ENCODE results near the gene CHAMP1. TPM values are rescaled to one million over a fixed set of nuclear protein-coding genes. Genes with fewer than 3 reads are reported as not detected.

Gene CHAMP1
- total RNA-seq, 2 experiments from 2014 or later, result 11.0 to 12.2 TPM

GRCh38 chr13:114268344-114269280 lies 45.7 kb upstream of the CHAMP1 start:
- Histone ChIP-seq H3K4me3 (ENCODE audit: low read length) (peak overlapping the region; percentile 47), H3K27ac (ENCODE audit: low read depth in 1 of 2, low read length in 2 of 2) (peak overlapping the region in 1 of 2 donors; percentile 29), H3K4me1 (ENCODE audit: insufficient read depth, low read length) (peaks cover 33% of the 10 kb centered on the region), H3K27me3 (ENCODE audit: control insufficient read depth in 1 of 2, insufficient read depth in 2 of 2, low read length in 2 of 2) (no peaks in the 10 kb centered on the region), H3K9me3 (ENCODE audit: control insufficient read depth in 1 of 2, insufficient read depth in 1 of 2, low read length in 2 of 2) (no peaks in the 10 kb centered on the region), H3K36me3 (ENCODE audit: insufficient read depth, low read length) (peaks cover 58% of the 10 kb centered on the region)
- Mint-ChIP-seq H3K27ac (peak overlapping the region; percentile 49), H3K4me1 (ENCODE audit: low read depth) (peaks cover 16% of the 10 kb centered on the region), H3K4me3 (peak overlapping the region; percentile 30), H3K36me3 (ENCODE audit: low read depth) (peaks cover 92% of the 10 kb centered on the region), H3K9me3 (no peaks in the 10 kb centered on the region), H3K27me3 (no peaks in the 10 kb centered on the region)
- peak; percentile 32 for ATAC-seq (ENCODE audit: poor library complexity)
- ChIA-PET CTCF (no interaction called here), POLR2A (interaction anchor here (1.4 kb wide), 1 partner anchor 11 kb away, joined by 5 read pairs; no protein-coding TSS in a partner anchor)
- peak in 3 of 14 experiments; percentile 40 to 76 (median 53) for DNase-seq
- no peak for TF ChIP-seq CTCF (IDR thresholded peaks at IDR 0.05)
- intact Hi-C loops (cut with DNase I, micrococcal nuclease), result no loop called here

GRCh38 chr13:114269281-114269770 lies 45.0 kb upstream of the CHAMP1 start:
- CTCF ChIA-PET, result no interaction called here
- Histone ChIP-seq H3K27ac (ENCODE audit: low read depth in 1 of 2, low read length in 2 of 2) (peak overlapping the region in 1 of 2 donors; percentile 29), H3K4me3 (ENCODE audit: low read length) (no peak overlapping the region), H3K36me3 (ENCODE audit: insufficient read depth, low read length) (peaks cover 54% of the 10 kb centered on the region), H3K27me3 (ENCODE audit: control insufficient read depth in 1 of 2, insufficient read depth in 2 of 2, low read length in 2 of 2) (no peaks in the 10 kb centered on the region), H3K4me1 (ENCODE audit: insufficient read depth, low read length) (peaks cover 28% of the 10 kb centered on the region), H3K9me3 (ENCODE audit: control insufficient read depth in 1 of 2, insufficient read depth in 1 of 2, low read length in 2 of 2) (no peaks in the 10 kb centered on the region)
- intact Hi-C loops (cut with DNase I, micrococcal nuclease), result no loop called here
- TF ChIP-seq CTCF (IDR thresholded peaks at IDR 0.05), result no peak
- Mint-ChIP-seq H3K4me3 (no peak overlapping the region), H3K36me3 (ENCODE audit: low read depth) (peaks cover 92% of the 10 kb centered on the region), H3K27ac (peak overlapping the region; percentile 49), H3K9me3 (no peaks in the 10 kb centered on the region), H3K27me3 (no peaks in the 10 kb centered on the region), H3K4me1 (ENCODE audit: low read depth) (peaks cover 13% of the 10 kb centered on the region)
- POLR2A ChIA-PET, result interaction anchor here (1.4 kb wide), 1 partner anchor 10 kb away, joined by 5 read pairs; no protein-coding TSS in a partner anchor
- no peak for DNase-seq
- ATAC-seq (ENCODE audit: poor library complexity), result no peak

GRCh38 chr13:114272977-114273376 lies 41.3 kb upstream of the CHAMP1 start:
- no peak overlapping the region for H3K27ac Mint-ChIP-seq
- POLR2A ChIA-PET, result no interaction called here
- ATAC-seq (ENCODE audit: poor library complexity) (no peak), DNase-seq (no peak)
- Histone ChIP-seq H3K9me3 (ENCODE audit: control insufficient read depth in 1 of 2, insufficient read depth in 1 of 2, low read length in 2 of 2) (no peaks in the 10 kb centered on the region), H3K27me3 (ENCODE audit: control insufficient read depth in 1 of 2, insufficient read depth in 2 of 2, low read length in 2 of 2) (no peaks in the 10 kb centered on the region), H3K4me1 (ENCODE audit: insufficient read depth, low read length) (peaks cover 13% of the 10 kb centered on the region), H3K27ac (ENCODE audit: low read depth in 1 of 2, low read length in 2 of 2) (no peak overlapping the region), H3K4me3 (ENCODE audit: low read length) (no peak overlapping the region), H3K36me3 (ENCODE audit: insufficient read depth, low read length) (peaks cover 35% of the 10 kb centered on the region)
- H3K27me3 Mint-ChIP-seq, result no peaks in the 10 kb centered on the region
- peaks cover 17% of the 10 kb centered on the region for H3K4me1 Mint-ChIP-seq (ENCODE audit: low read depth)
- TF ChIP-seq CTCF (IDR thresholded peaks at IDR 0.05), result no peak
- intact Hi-C loops (cut with DNase I, micrococcal nuclease), result no loop called here
- H3K4me3 Mint-ChIP-seq, result no peak overlapping the region
- CTCF ChIA-PET, result no interaction called here
- no peaks in the 10 kb centered on the region for H3K9me3 Mint-ChIP-seq
- H3K36me3 Mint-ChIP-seq (ENCODE audit: low read depth), result peaks cover 78% of the 10 kb centered on the region

Data from CD4-positive, alpha-beta T cell (primary cell).